GM21825 (cell line): ENCODE results near the gene CDK5RAP2.

ENCODE experiments used
- ATAC-seq: cut with Tn5 transposase; IDR thresholded peaks from one replicate; pipeline ENCODE4 v1.9.1; 2021; ENCODE audit warnings: mild to moderate bottlenecking, moderate library complexity; ENCODE audit not compliant: unreplicated experiment

Gene CDK5RAP2

DNA sequence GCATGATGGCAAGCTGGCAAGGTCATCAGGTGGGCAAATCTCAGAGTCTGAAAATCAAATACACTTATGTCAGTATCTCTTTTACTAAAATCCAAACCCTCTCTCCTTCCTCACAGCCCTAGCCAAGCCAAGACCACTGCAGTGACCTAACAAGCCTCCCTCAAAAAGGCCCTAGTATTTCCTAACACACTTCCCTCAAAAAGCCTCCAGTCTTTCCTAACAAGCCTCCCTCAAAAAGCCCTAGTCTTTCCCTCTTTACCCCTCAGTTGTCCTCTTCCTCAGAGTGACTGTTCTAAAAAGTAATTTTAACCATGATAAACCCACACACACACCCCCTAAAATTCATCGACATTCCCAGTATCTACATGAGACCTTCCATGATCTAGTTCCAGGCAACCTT lies 140.0 kb downstream of the CDK5RAP2 start:
- no peak for ATAC-seq

GRCh38 chr9:120438836-120439546 lies 141.0 kb downstream of the CDK5RAP2 start:
- no peak for ATAC-seq

- ATAC-seq = no peak
These were observed 141.9 kb downstream of the CDK5RAP2 start for GRCh38 chr9:120438111-120438510.

DNA sequence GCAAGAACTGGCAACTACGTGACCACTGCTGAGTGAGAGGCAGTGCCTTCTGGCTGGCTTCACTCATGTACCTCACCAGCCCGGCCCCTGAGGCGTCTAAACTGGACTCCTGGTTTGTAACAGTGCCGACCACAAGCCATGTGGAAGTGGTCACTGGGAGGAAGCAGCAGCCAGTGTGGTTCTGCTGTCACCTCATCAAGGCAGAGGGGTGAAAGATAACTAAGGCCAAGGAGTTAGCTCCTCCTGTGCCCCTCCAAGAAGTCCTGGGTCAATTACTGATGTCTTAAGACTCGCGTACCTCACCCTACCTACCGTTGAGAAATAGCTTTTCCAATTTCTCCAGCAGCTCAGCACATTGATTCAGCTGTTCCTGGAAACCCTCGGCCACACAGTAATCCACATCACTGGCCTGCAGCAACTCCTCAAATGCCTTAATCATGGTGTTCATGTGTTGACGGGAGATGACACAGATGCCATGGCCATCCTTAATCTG lies 142.9 kb downstream of the CDK5RAP2 start:
- ATAC-seq = no peak

DNA sequence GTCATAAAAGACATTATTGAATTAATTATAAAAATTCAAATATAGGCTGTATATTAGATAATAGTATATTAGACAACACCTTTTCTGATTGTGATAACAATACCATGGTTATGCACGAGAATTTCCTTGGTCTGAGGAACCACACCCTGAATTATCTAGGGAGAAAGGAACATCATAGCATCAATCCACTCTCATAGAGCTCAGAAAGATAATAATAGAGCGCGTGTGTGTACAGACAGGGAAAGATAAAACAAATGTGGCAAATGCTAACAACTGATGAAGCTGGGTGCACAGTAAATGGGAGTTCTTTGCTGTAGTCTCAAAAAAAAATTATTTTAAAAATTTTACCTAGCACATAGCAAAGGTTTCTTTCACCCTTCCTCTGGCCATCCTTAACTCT lies 143.5 kb downstream of the CDK5RAP2 start:
- no peak for ATAC-seq

DNA sequence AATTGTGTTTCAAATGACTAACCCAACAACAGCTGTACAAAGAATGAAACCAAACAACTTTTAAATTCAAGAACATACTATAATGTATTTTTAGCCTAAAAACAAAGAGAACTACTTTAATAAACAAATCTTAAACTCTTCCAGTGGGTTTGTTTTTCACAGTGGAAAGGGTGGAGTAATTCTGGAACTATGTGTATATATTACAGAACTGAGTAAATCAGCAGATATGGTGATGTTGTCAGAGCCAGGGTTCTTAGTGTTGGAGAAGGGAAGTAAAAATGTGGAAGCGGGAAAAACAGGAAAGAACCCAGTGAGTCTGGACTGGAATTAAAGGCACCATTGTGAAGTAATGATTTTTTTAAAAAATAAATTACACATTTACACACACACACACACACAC lies 144.9 kb downstream of the CDK5RAP2 start:
- ATAC-seq = no peak

DNA sequence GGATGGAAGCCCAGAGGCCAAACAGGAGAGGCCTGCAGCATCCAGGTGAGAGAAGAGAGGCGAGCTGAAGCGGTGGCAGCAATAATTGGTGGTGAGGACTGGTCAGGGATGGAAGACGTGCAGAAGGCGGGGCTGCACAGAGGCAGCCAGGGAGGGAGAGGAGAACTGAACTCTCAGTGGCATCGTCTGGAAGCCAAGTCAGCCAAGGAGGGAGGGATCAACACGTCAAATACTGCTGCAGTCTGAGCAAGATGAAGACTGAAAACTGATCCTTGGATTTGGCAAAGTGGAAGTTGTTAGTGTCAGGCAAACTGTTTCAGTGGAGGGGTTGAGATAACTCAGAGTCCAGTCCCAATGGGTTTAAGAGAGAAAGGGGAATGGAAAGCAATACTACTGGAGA lies 145.4 kb downstream of the CDK5RAP2 start:
- ATAC-seq = no peak

DNA sequence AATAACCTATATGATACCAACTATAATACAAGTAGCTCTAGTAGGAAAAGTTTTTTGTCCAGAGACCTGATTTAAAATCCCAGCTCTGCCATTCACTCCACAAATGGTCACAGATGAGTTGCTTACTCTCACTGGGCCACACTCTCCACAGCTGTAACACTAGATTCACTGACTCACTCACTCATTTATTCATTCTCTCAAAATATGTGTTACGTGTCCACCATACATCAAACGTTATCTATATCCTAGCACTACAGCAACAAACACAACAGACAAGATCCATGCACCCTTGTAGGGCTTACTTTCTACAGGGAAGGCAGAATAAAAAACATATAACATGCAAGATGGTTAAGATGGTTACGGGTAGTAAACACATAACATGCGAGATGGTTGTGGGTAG lies 146.3 kb downstream of the CDK5RAP2 start:
- ATAC-seq = no peak

DNA sequence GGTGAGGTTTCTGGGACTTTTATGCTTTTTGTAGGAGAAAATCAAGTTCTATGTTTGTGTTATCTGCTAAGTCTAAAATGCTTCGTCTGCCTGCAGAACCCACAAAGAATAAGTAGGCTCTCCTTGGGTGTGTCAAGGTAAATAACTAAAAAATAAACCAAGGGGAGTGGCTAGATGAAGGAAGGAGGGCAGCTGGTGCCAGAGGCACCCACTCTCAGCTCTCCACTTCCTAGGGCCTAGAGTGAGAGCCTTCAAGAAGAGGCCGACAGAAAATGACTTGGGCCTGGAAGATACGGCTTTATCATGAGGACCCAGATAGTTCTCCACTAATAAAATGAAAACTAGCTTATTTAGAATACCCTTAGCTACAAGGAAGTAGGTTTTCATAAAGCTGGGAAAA lies 147.4 kb downstream of the CDK5RAP2 start:
- ATAC-seq = no peak

DNA sequence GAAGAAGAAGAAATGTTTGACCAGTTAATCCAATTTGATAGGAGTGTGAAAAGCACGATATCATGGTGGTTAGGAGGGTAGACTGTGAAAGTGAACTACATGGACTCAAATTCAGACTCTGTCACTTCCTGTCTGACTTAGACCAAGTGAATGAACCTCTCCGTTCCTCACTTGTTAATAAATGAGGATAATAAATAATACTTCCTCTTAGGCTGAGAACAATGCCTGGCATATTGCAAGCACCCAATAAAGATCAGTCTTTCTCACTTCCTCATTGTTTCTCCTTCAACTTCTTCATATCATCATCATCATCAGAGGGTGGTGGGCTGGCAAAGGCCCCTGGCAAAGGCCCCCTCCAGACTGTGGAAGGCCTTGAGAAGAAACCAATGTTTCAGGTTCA lies 148.7 kb downstream of the CDK5RAP2 start:
- ATAC-seq = no peak

GRCh38 chr9:120424248-120424647 lies 155.7 kb downstream of the CDK5RAP2 start:
- no peak for ATAC-seq

DNA sequence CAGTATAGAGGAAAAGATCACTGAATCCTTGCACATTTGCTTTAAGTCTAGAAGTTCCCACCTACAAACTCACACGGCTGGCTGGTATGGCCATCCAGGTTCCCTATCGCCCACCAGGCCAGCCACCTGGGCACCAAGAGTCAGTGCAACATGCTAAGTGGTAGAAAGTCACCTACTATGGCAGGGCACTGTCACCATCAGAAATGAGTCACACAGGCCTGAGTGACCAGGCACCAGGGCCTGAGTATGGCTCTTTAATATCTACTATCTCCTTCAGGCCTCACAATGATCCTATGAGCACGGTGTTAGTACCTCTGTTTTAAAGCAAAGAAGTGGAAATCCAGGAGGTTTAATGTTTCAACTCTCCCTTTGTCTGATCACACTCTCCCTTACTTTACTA lies 156.2 kb downstream of the CDK5RAP2 start:
- no peak for ATAC-seq

- no peak for ATAC-seq
These were observed 158.0 kb downstream of the CDK5RAP2 start for GRCh38 chr9:120421977-120422376.

DNA sequence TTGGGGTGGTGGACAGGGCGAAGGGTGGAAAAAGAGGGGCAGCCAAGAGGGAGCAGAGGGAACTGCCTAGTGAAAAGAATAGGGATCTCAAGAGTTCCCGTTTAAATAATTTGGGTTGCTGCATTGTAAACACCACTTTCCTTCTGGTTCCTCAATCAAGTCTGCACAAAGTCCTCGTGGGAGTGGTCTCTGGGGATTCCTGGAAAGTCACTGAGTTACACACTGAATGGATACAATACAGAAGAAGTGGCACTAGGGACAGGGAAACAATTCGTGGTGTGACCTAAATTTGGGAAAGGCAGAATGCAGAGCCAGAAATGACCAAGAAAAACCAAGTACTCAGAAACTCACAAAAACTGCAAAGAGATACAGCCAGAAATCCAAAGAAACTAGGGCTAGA lies 161.7 kb downstream of the CDK5RAP2 start:
- no peak for ATAC-seq

GRCh38 chr9:120416781-120417427 lies 163.1 kb downstream of the CDK5RAP2 start:
- ATAC-seq = no peak

DNA sequence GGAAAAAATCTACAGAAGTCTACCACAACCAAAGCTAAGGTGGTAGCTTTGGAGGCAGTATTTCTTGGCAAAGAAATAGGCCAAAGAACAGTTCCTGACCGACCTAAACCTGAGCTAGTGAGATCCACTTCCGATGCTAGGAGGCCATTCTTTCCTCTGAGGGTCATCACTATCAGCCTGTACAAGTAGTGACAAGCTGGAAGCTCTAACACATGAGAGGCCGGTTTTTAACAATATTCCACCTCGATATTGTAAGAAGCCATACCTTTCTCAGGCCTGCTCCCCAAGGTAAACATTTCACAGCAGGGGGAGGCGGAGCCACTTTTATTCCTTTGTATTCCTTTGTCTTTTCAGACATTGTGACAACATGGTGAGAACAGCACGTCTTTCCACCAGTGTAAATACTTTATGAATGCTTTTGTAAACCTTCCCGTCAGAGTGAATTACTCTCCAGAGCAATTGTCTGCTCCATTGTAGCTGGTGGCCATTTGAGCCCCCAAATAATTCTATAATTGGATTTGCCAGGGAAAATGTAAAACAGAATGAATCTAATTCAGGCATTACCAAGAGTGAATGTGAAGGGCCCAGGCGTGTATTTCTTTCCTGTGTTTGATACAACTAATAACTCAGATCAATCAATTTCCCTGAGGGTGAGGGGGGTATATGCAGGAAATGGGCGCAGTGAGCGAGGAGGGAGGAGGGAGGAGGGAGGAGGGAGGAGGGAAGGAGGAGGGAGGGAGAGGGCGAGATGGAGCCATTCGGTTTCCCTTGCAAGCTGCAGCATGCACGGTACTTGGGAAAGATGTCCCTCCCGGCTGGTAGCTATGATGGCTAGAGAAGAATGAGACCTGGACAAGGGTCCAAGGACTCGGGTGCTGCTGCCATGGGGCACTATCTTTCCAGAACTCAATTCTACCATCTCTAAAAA lies 166.6 kb downstream of the CDK5RAP2 start:
- ATAC-seq = no peak

- no peak for ATAC-seq
These were observed 167.5 kb downstream of the CDK5RAP2 start for GRCh38 chr9:120412425-120412951.

DNA sequence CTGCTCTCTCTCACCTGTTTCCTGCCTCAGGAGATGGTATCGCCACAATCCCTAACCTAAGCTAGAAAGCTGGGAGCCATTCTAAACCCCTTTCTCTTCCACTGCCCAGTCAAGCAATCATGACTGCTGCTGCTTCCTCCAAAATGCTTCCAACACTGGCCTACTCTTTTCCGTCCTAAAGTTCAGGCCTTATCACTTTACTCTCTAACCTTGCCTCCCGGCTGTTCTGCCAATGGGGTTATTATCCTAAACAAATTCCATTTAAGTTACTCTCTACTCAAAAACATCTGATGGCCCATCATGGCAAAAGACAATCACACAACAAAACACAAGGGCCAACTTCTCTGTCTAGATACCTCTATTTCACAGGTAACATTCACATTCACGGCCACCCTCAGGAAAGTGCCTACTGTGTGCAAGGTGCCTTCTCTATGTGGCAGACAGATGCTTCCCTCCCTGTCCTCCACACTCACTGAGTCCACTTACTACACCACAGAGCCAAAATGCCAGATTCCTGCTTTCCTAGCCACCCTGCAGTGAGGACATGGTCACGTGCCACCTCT lies 168.0 kb downstream of the CDK5RAP2 start:
- ATAC-seq = no peak

DNA sequence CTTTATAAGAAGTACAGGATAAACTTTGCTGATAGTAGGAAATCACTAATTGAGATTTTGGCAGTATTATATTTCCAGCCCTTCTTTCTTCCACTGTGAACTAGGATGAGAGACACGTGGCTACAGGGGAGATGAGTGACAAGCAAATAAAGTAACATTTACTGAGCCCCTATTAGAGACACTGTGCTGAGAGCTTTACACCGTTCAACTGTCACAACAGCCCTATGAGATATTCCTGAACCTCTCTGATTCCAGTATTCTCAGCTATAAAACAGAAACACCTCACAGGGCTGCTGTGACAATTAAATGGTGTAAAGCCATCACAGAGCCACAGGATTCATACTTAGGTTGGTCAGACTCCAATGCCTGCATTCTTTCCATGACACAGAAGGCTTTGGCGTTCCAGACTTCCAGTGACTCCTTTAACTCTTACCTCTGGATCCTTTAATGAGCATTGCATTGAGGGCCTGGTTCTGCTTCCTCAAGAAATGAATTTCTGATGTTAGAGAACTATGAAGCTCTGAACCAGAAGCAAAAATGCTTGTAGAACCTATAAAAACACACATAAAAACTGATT lies 169.0 kb downstream of the CDK5RAP2 start:
- ATAC-seq = no peak

- no peak for ATAC-seq
These were observed 171.2 kb downstream of the CDK5RAP2 start for GRCh38 chr9:120408680-120409258.
